ENCODE data around the gene HECA.

- no peak for TF ChIP-seq POLR2A (IDR thresholded peaks at IDR 0.05)
- TF ChIP-seq CTCF (IDR thresholded peaks at IDR 0.05): no peak
Measured at GRCh38 chr6:139184047-139184446, 49.2 kb downstream of the HECA start.

All from thyroid gland (tissue), 4 donors.